Stimulated activated CD8-positive, alpha-beta memory T cell treated with anti-CD3 and anti-CD28 coated beads, Interleukin-2, amount 100 ng/mL, for 48 hours (primary cell): ENCODE data around the gene TNFRSF9.
"Not testable (repeated sequence)": the region's sequence is repeated elsewhere in the genome, so short reads cannot be mapped to it uniquely, and the experiment has no call there.

Experiments used
- DNase-seq, 2 donors: peaks; one replicate each; pipeline ENCODE4 v3.0.0-alpha.2; 2020; ENCODE audit warnings: low read depth in 2 of 2

Gene TNFRSF9

DNA sequence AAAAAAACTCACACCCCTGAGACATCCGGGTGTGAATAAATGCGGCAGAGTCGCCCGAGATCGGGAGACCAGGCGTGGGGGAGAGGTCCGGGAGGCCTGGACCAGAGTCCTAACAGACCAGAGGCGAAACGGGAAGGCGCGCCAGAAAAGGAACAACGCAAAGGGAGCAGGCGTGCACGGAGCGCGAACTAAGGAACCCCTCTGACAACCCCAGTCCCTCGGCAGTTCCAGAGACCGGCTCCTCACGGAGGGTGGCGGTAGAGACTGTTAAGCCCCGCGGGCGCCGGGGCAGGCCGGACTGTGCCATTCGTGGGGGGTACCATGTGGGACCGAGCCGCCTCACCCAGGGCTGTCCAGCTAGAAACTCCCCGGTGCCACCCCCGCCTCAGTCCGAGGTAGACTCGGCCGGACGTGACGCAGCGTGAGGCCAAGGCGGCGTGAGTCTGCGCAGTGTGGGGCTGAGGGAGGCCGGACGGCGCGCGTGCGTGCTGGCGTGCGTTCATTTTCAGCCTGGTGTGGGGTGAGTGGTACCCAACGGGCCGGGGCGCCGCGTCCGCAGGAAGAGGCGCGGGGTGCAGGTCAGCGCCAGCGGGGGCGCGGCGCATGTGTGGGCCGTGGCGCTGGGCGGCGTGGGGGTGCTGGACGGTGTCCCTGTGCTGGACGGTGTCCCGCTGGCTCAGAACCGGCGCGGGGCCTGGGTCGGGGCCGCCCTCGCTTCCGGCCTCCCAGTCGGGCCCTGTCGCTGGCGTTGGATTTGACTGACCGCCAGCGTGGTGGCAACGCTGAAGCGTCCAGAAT lies 20.8 kb upstream of the TNFRSF9 start, which contains the start of gene PARK7:
PARK7 (plus strand) TSS at position 496 of the 798 bp plus-strand sequence. CDS start 1,075 bp downstream, outside the sequence.
- DNase-seq: peak; percentile 100

DNA sequence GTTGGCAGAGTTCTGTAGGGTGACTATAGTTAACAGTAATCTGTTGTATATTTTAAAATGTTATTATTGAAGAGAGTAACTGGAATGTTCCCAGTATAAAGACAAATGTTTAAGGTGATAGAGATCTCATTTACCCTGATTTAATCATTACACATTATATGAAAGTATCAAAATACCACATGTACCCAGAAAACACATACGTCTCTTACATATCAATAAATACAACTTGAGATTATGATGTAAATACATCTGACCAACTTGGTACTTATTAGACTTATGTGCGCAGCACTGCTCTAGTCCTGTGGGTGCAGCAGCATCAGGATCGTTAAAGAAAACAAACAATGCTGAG lies 20.2 kb upstream of the TNFRSF9 start:
- no peak for DNase-seq

DNA sequence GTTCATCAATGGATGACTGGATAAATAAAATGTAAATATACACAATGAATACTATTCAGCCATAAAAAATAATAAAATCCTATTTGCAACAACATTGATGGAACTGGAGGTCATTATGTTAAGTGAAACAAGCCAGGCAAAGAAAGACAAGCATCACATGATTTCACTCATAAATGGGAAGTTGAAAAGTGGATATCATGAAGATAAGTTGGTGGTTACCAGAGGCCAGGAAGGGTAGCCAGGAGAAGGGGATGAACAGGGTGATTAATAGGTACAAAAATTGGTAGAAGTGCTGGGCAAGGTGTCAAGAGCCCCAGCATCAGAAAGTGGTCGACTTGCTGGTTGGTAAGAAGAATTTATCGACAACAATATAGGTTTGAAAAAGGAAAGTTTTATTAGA lies 19.5 kb upstream of the TNFRSF9 start:
- no peak for DNase-seq

DNA sequence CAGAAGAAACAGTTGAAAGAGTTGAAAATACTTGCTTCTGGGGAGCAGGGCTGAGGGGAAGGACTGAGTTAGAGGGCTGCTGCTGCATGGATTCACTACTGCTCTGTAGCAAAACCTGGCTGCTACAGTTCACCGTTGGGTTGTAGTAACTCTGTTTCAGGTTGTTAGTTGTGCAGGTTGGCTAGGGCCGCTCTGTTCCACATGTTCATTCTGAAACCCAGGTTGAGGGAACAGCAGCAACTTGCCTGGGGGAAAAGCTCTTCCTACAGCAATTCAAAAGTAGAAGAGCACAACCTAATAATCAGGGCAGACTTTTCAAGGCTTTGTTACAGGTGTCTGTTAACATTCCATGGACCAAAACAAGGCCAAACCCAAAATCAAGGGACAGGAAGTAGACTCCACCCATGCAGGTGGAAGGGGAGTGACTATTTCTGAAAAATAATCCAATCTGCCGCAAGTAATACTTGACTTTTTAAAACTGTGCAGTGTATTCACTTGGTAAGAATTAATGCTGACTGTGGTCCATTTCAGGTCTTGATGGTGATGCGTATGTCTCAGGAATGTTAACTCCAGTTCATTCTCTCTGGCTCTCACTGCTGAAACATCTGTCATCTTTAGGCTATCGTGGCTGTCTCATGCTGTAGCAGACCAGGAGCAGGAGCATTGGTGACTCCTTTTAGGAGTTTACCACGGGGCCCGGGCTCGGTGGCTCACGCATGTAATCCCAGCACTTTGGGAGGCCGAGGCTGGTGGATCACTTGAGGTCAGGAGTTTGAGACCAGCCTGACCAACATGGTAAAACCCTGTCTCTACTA lies 15.8 kb upstream of the TNFRSF9 start:
- DNase-seq: no peak

DNA sequence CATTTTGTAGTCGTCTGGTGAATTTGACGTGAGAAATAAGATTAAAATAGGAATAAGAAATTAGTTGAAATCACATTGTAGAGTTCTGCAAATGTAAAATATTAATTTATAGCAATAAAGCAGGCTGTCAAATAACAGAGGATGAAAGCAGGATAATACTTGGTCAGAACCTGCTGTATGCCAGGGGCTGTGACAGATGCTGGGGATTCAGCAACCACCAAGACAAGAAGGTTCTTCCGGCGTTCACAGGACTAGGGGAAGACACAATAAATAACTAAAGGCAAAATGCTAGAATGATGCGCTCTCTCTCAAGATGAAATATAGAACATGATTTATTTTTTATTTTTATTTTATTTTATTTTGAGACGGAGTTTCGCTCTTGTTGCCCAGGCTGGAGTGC lies 14.0 kb upstream of the TNFRSF9 start:
- no peak for DNase-seq

DNA sequence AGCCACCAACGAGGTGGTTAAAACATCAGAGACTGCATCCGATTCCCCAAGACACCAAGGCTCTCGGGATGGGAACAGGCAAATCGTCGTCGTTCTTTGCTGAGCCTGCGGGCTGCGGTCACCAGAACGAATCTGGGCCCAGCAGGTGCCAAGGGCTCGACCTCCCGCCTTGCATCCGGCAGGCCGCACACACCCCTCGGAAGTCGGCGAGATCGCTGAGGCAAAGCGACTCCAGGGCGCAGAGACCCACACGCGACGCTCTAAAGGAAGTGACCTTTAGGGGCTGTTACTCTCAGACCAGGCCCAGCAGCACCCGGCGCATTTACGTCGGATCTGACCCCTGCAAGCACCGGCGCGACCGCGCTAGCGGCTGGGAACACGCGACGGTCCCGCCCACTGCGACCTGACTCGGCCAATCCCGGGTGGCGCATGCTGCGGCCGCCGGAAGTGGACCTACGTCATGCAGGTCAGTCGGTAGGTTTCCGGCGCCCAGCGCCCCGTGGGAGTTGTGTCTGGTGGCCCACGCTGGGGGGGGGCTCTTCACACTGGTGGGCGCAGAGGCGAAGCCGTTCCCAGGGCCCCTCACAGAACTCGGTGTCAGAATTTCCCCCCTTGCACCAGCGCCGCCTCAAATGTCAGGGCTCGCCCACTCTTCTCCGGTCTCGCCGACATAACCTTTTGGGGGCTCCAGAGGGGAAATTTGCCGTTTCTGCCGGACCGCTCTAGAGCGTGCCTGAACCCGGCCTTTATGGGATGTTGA lies 13.4 kb upstream of the TNFRSF9 start:
- peak; percentile 93 to 97 for DNase-seq

DNA sequence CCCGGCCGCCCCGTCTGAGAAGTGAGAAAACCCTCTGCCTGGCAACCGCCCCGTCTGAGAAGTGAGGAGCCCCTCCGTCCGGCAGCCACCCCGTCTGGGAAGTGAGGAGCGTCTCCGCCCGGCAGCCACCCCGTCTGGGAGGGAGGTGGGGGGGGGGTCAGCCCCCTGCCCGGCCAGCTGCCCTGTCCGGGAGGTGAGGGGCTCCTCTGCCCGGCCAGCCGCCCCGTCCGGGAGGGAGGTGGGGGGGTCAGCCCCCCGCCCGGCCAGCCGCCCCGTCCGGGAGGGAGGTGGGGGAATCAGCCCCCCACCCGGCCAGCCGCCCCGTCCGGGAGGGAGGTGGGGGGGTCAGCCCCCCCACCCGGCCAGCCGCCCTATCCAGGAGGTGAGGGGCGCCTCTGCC lies 12.2 kb upstream of the TNFRSF9 start:
- not testable (repeated sequence) for DNase-seq

DNA sequence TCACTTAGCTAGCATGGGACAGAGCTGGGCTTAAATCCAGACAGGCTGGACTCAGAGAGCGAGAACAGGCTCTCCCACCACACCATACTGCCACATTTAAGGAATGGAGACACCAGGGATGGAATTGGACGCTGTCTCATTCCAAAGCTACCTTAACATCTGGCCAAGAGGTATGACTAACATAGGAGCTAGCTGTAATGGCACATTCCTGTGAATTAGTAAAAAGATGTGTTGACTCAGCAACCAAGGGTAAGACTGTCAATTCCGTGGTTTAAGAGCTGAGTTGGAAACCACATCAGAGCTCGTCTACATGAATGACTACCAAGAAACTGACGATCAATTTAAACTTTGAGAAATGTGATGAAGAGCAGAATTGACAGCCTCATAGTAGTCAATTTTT lies 8.3 kb upstream of the TNFRSF9 start:
- DNase-seq: no peak

DNA sequence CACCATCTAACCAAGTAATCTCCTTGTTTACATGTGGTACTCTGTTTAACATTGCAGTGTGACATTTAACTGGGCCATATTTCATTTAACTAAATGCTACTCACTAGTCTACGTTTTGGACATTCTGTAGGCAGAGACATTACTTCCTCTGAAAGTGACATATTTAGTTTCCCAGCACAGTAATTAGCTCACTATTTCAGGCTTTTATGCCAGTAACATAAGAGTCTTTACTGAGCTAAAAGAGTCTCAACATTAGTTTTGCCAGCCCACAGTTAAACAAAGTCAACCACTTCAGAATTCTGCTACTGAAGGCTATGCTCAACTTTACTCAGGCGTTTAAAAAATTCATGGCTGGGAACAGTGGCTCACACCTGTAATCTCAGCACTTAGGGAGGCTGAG lies 2.6 kb upstream of the TNFRSF9 start:
- no peak for DNase-seq

DNA sequence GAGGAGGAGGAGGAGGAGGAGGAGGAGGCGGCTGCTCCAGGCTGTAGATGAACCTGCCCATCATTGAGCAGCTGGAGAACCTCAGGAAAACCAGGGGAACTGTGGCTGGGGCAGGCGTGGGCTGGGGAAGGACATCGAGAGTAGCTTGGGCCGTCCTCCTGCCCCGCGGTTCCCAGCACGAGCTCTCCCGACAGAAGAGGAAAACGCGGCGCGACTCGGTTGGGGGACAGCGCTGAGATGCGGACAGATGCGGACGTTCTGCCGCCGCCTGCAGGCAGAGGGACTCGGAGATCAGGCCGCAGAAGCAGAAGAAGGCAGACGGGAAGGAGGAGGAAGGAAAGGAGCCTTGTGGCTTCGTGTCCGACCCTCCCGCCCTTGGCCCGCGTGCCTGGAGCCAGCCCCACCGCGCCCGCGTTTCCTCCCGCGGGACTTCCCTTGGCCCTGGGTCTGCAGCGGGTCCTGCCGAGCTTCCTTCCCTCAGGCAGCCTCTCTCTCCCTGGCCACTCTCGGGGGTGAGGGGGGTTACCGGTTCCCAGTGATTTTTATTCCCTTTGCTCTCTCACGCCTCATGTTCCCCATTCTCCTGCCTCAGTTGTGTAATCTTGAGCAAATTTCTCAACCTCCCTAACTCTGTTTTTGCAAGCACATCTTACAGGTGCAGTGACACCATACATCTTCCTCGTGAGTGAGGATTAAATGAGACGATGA lies 1.7 kb upstream of the TNFRSF9 start:
- peak; percentile 28 to 30 for DNase-seq

DNA sequence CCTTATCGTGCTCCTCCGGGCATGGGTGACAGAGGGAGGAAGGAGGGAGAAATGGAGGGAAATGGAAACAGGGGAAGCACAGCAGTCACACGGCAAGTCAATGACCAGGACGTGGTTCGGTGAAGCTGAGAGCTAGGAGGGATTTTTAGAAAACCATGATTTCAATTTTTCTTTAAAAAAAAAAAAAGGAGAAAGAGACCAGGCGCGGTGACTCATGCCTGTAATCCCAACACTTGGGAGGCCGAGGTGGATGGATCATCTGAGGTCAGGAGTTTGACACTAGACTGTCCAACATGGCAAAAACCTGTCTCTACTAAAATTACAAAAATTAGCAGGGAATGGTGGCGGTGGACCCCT lies 776 bp upstream of the TNFRSF9 start:
- DNase-seq: no peak

DNA sequence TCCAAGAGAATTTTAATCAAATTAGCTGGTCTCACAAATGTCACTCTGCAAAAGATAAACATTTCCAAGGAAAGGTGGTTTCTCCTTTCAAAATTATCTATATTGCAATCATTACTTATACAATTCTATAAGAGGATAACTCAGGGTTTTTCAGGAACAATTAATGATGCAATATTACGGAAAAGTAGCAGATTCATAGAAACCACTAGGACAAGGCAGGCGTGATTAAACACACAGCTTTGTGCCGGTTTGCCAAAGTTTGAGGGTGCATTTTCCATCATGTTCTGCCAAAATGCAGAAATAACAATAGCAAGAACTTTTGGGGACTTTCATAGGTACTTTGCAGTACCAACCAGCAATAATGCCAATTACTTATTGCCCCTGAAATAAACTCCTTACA lies 605 bp downstream of the TNFRSF9 start:
- DNase-seq: no peak

DNA sequence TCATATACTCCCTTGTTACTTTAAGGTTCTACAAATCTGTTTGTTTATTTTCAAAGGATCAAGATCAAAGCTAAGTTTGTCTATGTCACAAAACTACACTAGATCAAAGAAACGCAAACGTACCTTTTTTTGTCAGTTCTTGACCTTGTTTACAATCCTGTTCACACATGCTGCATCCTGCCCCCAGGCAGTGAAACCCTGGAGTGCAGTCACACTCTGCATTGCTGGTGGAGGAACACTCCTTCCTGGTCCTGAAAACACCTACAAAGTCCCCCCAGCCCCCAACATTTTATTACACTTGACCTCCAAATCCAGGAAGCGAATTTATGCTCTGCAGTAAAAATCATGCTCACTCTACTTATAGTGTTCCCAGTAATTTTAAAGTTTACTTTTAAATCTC lies 2.6 kb downstream of the TNFRSF9 start:
- no peak for DNase-seq

DNA sequence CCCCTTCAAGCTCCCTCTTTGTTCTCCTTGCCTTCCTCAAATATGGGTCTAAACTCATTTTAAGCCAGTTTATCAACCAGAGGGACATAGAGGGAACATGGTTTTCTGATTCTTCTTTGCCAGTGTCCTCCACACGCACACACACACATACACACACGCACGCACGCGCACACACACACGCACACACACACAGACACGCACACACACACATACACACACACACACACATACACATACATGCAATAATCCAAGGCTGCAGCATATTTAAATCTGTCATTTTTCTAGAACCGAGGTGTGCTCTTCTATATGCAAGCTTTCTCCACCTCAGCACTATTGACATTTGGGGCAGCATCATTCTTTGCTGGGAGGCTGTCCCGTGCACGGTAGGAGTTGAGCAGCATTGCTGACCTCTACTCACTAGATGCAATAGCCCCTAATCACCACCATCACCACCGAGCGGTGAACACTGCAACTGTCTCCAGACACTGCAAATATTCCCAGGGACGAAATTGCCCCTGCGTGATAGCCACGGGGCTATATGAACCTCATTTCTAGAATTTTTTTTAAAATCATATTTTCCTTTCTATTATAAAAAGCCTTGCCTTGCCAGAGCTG lies 8.0 kb downstream of the TNFRSF9 start:
- DNase-seq: no peak

DNA sequence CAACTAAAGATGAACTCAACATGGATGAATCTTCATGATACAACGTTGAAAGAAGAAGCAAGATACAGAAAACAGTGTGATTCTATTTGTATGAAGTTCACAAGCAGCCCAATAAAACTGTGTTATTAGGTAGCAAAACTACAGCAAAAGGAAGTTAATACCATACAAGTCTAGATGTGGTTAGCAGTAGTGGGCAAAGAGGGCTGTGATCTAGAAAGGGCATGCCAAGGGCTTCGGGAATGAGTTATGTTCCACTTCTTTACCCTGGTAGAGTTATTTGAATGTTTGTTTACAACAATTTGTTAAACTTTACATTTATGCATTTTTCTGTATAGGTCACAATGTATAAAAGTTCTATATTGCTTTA lies 9.2 kb downstream of the TNFRSF9 start:
- no peak for DNase-seq

DNA sequence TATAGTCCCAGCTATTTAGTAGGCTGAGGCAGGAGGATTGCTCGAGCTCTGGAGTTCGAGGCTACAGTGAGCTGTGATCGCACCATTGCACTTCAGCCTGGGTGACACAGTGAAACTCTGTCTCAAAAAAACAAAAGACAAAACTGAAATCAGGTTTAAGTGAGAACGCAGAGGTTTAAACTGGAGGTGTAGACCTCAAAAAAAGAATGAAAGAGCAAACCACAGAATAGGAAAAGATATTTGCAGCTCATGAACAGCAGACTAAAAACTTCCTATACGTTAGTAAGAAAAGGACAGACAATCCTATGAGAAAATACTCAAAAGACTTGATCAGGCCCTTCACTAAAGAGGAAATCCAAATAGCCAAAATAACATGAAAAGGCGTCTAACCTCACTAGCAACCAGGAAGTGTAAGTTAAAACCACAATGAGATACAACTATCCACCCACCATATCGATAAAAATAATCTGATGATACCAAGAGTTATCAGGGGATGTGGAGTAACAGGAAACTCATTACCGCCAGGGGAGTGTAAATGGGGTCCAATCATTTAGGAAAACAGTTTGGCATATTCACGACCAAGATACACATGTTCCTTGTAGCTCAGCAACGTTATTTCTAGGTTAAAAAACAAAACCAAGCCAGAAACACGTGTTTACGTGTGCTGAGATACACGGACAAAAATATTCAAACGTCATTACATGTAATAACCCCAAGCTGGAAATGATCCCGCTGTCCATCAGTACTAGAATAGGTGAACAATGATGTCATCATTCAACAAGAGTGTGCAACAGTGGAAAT lies 9.8 kb downstream of the TNFRSF9 start:
- DNase-seq: no peak

DNA sequence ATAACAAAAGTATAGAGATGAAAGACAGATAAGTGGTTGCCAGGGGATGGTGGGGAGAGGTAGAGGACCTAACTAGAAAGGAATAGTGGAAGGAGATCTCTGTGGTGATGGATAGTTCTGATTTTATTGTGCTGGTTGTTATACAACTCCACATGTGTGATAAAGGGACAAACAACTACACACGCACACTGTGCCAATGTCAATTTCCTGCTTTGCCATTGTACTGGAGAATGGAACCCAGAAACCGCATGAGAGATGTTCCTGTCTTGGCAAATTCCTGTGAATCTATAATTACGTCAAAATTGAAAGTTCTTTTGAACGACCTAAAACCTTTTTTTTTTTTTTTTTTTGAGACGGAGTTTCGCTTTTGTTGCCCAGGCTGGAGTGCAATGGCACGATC lies 11.0 kb downstream of the TNFRSF9 start:
- no peak for DNase-seq

DNA sequence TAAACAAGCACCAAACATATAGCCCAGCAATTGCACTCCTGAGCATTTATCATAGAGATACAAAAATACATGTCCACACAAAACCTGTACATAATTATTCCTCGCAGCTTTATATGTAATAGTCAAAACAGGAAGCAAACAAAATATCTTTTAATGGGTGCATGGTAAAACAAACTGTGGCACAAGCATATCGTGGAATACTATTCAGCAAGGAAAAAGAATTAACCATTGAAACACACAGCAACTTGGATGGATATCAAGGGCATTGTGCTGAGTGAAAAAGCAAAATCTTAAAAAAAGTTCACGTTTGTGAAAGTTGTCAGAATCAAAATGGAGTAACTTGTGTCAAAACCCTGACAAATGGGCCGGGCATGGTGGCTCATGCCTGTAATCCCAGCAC lies 12.4 kb downstream of the TNFRSF9 start:
- no peak for DNase-seq

DNA sequence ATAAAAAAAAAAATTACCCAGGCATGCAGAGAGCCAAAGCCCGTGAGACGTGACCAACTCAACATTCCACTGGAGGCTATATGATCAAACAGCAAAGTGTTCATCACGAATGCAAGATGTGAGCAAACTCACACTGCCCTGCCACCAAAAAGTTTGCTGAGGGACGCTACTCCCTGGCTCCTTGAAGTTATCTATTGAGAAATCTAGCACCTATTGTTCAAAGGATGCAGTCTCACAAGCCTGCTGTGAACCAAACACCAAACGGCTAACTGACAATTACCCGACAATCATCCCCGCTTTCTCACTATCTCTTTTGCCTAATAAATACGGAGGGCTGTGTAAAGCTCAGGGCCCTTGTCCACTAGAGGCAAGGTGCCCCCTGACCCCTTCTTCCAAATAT lies 13.6 kb downstream of the TNFRSF9 start:
- DNase-seq: not testable (repeated sequence)

DNA sequence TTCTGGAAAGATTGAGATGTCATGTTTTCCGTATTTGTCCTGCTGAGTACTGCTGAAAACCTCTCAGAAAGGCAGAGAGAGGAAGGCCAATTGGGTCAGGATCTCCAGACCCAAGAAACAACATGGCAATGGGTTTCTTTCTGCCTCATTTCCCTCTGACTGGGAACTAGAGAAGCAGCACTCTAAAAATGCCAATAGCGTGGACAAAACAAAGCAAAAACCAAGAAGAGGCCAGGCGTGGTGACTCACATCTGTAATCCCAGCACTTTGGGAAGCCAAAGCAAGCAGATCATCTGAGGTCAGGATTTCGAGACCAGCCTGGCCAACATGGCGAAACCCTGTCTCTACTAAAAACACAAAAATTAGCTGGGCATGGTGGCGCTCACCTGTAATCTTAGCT lies 18.3 kb downstream of the TNFRSF9 start:
- no peak for DNase-seq

DNA sequence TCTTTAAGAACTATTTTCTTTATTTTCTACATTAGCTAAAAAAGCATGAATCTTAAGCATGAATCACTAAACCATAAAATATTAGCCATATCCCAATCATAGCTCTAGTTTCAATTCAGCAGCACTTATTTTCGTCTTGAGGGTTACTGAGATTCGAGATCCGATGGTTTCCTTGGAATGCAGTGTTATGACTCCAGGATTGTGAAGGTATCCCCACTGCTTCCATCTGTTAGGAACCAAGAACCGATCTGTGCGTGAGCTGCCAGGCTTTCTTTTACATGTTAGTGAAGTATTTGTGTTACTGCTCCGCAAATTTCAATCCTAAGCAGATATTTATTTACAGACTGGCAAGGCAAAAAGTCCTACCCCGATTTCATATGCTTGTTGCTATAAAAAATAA lies 18.8 kb downstream of the TNFRSF9 start:
- no peak for DNase-seq
